ENCODE measurements around the gene QARS1.

QARS1 gene

DNA sequence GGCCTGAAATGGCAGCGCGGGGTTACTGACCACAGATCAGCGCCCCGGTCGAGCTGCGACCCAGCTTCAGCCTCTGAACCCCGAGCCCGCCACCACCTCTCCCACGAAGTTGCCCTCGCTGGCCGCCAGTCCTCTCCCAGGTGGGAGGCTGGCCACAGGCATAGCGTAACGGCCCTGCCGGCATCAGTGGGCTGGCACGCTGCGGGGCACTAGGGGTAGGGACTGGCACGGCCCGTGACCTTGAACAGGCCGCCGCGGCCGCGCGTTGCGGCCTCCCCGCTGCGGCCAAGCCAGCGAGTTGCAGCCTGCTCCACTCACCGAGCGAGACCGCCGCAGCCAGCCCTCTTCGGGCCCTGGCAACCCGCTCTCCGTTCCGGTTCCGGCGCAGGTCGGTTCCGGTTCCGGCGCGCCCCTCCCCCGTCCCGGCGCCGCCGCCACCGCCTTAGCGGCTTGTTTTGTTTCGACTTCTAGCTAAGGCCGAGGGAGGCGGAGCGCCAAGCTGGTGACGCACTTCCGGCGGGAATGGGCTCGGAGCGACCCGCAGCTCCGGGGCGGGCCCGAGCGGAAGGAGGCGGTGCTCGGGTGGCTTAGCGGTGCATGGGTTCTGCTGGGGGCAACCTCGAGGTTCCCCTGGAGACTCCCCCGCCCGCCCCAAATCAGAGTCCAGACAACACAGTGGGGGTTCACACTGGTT, 16.0 kb upstream of the QARS1 start, which contains the start of gene USP19:
TSS of gene USP19 (minus strand) at position 386 of the 694 bp plus-strand sequence. CDS start 1,678 bp downstream, outside the sequence.
- in situ Hi-C loops (cut with HindIII; ENCODE audit: low sequenced_read_pairs), result no loop called here

DNA sequence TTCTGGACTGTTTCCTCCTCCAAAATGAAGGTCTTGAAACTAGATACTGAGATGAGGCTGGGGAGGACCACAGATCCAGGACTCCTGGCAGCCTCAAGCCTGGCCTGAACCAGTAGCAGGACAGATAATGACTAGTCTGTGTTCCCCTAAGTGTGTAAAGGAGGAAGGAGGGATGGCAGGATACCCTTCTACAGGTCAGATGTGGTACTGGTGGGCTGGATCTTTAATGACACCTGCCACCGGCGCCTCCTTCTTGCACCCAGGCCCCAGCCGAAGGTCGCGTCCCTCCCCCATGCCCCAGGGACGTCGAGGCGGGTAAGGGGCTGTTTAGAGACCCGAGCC, 15.5 kb upstream of the QARS1 start:
- in situ Hi-C loops (cut with HindIII; ENCODE audit: low sequenced_read_pairs), result no loop called here

DNA sequence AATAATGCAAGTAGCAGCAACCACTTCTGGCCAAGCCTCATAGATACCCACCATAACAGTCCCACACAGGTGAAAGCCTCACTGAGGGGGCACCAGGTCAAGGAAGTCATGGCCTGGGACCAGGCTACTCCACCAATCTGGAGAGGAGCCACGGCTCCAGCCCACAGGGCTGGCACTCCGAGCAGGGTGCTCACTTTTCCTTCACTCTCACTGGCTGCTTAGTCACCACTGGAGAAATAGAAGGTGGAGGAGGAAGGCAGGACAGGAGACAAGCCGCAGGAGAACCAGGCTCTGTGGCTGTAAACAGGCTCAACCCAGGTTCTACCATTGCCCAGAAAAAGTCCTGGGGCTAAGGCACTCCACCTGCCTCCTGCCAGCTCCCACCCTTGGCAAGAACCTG, 14.9 kb upstream of the QARS1 start:
- in situ Hi-C loops (cut with HindIII; ENCODE audit: low sequenced_read_pairs), result no loop called here

DNA sequence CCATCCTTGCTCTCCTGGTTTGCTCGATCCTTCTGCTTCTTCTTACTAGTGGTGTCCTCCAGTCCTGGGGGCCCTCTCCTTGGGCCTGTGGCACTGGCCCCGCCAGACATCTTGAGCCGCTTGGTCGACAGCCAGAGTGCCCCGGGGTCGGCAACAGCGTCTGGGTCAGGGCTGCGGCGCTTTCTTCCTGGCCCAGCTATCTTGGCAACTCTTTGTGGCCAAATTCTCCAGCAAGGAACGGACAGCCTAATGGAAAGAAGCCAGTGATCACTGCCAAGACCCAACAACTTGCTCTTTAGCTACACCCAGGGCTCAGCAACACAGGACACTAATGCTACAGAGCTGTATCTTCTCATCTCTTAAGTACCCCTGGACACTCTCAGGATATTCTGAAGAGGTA, 14.5 kb upstream of the QARS1 start:
- in situ Hi-C loops (cut with HindIII; ENCODE audit: low sequenced_read_pairs), result no loop called here

DNA sequence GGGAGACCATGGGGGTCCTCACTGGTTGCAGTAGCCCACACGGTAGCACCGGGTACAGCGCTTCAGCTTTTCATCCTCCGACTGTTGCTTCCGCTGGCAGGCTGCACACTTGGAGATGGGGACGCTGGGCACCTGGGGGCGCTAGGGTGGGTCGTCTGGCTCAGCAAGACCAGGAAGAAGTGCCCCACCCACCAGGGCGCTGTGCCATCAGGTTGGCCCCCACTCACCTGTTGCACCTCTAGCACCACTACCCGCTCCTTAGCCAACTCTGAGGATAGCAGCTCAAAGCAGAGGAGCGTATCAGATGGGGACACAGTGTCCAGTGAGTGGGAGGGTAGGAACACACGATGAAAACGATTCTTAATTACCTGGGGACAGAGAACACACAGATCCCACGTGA, 7.7 kb upstream of the QARS1 start:
- in situ Hi-C loops (cut with HindIII; ENCODE audit: low sequenced_read_pairs), result no loop called here

DNA sequence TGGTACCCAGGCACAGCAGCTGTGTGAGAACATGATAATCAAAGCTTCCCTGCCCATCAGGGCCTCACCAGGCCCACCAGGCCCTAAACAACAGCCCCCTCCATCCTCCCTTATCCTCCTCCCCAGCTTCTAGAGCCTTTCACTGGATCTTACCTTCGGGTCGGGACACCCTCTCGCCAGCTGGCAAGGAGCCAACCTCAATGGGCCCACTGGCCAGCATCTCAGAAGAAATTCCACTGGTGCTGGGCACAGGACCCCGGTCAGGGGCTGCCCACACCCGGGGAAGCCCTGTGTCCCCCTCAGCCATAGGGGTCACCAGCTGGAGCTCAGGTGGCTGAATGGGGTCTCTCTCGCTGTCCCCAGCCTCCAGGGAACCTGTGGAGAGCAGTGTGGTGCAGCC, 6.8 kb upstream of the QARS1 start:
- in situ Hi-C loops (cut with HindIII; ENCODE audit: low sequenced_read_pairs), result no loop called here

DNA sequence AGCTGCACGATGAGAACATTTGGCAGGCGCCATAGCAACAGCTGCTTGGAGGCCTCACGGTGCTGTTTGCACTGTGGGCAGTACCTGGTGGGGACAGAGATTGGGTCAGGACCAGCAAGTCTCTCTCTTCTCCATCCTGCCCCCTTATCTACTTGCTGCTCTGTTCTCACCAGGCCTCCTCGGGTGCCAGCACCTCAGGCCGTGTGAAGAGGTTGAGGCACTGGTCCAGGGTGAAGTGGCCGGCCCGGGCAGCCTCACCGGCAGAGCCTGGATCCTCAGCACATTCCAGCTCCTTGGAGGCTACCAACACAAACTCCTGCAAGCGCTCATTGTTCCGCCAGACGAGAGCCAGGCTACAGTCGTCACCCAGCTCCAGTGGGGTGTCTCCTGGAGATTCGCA, 6.2 kb upstream of the QARS1 start:
- in situ Hi-C loops (cut with HindIII; ENCODE audit: low sequenced_read_pairs), result no loop called here

DNA sequence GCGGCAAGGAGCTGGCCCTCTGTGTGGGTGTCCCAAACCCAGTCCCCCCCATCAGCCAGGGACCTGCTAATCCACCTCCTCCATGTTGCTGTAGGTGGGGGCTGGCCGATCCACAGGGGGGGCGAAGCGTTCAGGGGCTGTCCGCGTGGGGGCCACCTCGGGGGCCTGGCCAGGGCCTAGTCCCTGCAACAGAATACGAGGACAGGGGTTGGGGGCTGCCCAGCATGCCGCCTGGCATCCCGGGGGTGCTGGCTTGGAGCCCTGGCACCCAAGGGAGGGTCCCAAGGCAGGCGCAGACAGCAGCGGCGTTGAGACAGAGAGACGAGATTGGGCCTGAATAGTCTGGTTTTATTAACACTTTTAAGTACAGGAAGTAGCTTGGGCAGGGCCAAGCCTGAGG, 3.8 kb upstream of the QARS1 start:
- in situ Hi-C loops (cut with HindIII; ENCODE audit: low sequenced_read_pairs), result no loop called here

DNA sequence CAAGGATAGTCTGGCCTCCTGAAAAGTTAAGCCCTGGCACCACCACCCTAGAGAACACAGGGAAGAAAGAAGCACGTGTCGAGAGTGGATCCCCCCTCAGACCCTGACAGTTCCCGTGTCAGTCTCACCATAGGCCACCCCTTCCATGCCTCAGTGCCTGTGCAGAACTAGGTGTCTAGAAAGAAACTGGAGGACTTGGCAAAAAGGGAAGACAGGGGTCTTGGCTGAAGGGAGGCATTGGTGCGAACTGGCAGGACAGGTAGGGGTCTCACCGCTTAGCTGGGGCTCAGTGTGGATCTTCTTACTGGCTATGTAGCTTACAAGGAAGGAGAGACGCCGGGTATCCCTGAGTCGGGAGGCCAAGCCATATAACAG, 518 bp downstream of the QARS1 start:
- in situ Hi-C loops (cut with HindIII; ENCODE audit: low sequenced_read_pairs), result no loop called here

DNA sequence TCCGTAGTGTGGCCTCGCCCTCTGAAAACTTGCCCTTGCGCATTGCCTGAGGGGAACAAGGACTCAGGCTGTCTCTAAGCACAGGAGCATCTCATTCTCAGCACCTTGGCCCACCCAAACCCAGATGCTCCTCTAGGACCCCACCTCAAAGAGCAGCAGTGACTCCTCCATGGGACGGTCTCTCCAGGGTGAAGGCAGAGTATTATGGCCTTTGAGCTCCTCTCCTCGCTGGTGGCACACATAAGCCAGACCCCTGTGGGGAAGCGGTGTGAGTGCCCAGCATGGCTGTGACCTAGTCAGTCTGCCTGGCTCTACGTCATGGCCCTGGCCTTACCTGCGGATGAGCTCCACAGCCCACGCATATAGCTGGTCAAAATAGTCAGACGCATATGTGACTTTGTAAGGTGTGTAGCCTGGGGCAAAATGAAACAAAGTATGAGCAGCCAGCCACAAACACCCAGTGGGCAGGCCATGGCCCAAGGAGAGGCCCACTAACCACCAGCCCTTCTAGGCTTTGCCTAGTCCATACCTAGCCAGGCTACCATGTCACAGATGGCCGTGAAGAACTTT, 4.4 kb downstream of the QARS1 start:
- in situ Hi-C loops (cut with HindIII; ENCODE audit: low sequenced_read_pairs), result no loop called here

DNA sequence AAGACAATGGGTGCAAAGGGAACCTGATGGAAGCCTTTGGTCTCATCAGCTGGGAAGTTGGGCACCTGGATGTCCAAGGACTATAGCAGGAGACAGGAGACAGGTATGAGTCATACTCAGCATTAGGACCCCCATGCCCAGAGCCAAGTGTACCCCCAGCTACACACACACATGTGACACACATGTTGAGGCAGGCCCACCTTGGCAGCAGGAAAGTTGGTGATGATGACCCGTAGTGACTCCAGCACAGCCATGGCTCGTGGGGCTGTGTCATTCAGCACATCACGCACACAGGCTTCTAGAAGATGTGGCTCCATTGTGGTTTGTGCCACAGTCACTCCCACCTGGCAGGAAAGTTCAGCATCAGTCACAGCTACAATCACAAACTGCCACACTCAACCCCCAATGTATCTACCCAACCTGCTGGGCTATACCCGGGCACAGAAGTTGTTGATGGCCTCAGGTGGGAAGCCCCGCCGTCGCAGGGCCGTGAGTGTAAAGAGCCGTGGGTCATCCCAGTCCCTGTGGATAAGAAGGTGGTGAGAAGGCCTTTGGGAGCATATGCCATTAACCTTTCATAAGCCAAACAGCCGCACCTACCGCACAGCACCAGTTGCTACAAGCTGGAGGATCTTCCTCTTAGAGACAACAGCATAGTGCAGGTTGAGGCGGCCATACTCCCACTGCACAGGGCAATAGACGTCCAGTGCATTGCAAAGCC, 5.5 kb downstream of the QARS1 start:
- in situ Hi-C loops (cut with HindIII; ENCODE audit: low sequenced_read_pairs), result loop anchor here (10.0 to 25.0 kb wide), 2 partner anchors 313 to 334 kb away; partner anchors contain the start of genes AMT, RHOA and TCTA

DNA sequence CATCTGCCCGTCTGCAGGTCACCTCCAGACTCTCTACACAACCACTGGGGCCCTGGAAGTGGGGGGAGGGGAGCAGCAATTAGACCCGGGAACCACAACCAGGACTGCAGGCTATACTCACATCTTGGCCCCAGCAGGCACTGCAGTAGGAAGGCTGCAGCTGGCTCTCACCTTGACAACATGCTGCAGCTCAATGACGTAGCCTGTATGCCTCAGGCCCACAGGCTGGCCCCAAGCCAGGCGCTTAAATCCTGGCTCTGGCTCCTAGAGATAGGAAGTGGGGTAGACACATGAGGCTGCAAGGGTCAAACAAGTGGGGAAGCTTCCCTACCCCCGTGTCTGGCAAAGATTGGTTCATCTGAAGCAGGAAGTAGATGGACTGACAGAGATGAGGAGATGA, 6.1 kb downstream of the QARS1 start:
- in situ Hi-C loops (cut with HindIII; ENCODE audit: low sequenced_read_pairs), result loop anchor here (10.0 to 25.0 kb wide), 2 partner anchors 314 to 334 kb away; partner anchors contain the start of genes AMT, RHOA and TCTA

DNA sequence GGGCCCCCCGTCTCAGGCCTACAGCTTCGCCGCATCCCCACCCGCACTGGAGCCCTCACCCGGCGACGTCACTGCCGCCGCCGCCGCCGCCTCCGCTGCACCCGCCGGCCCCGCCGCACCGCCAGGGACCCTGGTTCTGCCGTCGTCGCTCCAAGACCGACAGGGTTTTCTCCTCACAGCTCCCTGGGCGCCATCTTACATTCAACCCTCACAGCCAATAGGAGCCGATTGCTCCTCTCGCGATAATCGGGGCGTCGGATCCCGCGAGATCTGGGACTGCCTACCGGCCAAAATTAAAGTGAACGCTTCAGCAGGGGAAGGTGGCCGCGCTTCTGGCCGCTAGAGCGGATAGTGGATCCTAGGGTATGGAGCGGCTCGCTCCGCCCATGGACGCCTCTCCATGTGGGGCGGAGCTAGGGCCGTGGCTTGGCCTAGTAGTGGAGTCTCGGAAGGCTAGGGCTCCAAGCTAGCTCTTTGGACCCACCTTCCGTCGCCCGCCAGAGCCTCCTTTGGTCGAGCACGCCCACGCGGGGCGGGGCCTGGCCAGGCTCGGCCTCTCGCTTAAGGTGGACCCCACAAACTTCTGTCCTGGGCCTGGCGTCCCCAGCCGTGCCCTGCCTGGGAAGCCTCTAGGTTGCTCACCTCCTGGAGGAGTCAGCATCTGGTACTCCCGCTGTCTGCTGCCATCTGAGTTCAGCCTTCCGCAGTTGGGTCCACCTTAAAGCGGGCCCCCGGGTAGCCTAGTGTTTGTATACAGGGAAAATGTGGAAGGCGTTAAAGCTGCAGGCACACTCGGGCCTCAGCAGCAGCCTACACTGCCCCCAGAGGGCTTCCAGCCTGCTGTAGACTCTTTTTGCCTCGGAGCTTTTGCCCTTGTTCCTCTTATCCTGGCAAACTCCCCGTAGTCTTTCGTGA, 10.4 kb downstream of the QARS1 start, which contains the start of gene QRICH1:
TSS of gene QRICH1 (minus strand) at position 219 of the 915 bp plus-strand sequence. CDS start 17,054 bp downstream, outside the sequence.
- in situ Hi-C loops (cut with HindIII; ENCODE audit: low sequenced_read_pairs), result loop anchor here (10.0 to 25.0 kb wide), 2 partner anchors 318 to 329 kb away; partner anchors contain the start of genes AMT, RHOA and TCTA

DNA sequence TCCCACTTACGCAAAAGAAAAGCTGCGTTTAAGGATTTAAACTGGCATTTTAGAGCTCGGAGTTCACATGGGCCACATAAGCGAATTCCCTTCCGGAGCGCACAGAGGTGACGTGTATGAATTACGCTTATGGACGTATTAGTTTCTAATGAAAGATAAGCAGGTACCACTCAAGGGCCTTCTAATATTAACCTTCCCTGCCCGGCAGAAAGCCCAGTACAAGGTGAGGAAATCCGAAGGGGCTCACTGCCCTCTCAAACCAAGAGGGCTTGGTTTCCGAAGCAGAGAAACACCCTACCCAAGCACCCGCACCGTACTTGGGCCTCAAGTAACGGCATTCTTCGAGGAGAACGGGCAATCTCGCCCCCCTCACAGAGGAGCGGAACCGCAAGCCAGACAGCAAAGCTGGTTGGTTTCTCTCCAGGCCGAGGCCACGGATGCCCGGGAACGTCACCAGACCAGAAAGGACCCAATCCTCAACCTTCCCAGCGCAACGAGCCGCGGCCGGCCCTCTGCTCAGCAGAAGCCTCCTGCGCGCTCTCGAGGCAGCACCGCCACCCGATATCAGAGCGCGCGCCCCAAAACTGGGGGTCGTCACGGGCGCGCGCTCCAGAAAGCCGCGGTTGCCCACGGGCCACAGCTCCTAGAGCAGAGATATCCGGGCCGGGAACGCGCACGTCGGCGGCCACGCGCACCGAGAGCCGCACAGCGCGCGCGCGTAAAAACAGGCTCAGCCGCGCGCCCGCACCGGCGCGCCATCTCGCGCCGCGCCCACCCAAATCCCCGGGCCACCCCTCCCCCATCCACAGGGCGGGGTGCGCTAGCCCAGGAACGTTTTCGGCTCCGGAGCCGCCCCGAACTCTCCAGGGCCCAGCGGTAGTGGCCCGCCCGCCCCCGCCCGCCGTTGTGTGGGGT, 11.4 kb downstream of the QARS1 start:
- in situ Hi-C loops (cut with HindIII; ENCODE audit: low sequenced_read_pairs), result loop anchor here (10.0 to 25.0 kb wide), 2 partner anchors 319 to 328 kb away; partner anchors contain the start of genes AMT, RHOA and TCTA

DNA sequence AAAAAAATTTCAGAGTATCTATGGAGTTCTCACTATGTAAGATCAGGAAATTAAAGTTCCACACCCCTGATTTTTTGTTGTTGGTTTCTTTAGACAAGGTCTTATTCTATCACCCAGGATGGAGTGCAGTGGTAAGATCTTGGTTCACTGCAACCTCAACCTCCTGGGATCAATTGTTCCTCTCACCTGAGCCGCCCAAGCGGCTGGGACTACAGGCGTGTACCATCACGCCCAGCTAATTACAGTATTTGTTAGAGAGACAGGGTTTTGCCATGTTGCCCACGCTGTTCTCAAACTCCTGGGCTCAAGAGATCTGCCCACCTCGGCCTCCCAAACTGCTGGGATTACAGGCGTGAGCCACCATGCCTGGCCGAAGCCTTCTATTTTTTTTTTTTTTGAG, 23.1 kb downstream of the QARS1 start:
- in situ Hi-C loops (cut with HindIII; ENCODE audit: low sequenced_read_pairs), result loop anchor here (5.0 to 25.0 kb wide), 2 partner anchors 34 to 331 kb away; partner anchors contain the start of genes AMT, RHOA and TCTA

DNA sequence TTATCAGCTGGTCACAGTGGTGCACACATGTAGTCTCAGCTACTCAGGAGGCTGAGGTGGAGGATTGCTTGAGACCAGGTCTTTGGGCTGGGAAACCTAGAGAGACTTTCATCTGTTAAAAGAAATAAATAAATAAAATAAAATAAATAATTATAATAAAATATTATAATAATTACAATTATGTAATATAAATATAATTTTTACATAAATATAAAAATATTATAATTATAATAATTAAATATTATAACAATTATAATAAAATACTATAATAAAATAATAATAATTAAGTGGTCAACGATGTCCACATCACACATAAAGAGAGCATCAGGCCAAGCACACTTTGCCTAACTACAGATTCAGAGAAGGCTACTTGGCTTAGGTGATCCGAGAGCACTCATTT, 25.3 kb downstream of the QARS1 start:
- in situ Hi-C loops (cut with HindIII; ENCODE audit: low sequenced_read_pairs), result loop anchor here (25.0 kb wide), 1 partner anchor 333 kb away; the partner anchor contains the start of genes AMT, RHOA and TCTA

DNA sequence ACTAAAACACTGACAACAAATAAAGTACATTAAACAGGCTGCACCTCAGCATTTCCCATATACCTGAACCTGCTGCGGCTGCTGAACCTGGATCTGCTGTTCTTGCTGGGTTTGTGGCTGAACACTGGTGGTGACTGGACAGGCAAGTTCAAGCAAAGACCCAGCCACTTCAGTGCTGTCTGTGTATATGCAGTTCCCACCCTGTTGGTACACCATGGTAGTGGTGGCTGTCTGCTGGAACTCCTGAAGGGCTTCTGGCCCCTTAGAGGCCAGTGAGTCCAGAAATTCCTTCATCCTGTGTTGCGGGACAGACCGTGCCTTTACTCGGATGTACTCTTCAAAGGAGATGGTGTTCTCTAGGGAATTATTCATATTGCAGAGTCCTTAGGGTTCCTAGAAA, 27.9 kb downstream of the QARS1 start:
- in situ Hi-C loops (cut with HindIII; ENCODE audit: low sequenced_read_pairs), result loop anchor here (25.0 kb wide), 1 partner anchor 336 kb away; the partner anchor contains the start of genes AMT, RHOA and TCTA

DNA sequence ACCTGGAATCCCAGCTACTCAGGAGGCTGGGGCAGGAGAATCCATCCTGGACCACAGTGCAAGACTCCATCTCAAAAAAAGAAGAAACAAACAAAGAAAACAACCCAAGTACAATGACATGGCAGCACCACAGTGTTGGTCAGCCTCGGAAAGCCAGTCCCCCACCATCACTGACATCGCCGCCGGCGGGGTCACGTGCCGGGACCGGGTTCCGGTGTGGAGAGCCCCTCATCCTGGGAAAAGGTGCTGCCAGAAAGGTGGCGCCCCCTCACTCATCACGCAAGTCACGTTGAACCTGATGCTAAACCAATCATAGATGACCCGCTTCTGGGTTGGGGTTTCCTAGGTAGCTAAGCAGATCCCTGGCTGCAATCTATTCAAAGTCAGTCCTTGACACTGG, 28.4 kb downstream of the QARS1 start:
- in situ Hi-C loops (cut with HindIII; ENCODE audit: low sequenced_read_pairs), result loop anchor here (25.0 kb wide), 1 partner anchor 336 kb away; the partner anchor contains the start of genes AMT, RHOA and TCTA

DNA sequence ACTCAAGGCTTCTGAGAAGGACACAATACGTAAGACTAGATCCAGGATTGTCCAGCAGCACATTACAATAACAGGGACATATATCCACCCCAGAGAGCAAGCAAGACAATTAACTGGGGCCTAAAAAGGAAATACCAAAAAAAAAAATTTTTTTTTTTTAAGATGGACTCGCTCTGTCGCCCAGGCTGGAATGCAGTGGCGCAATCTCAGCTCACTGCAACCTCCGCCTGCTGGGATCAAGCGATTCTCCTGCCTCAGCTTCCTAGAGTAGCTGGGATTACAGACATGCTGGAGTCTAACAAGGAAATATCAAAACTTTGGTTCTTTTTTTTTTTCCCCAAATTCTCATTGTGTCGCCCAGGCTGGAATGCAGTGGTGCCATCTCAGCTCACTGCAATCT, 46.5 kb downstream of the QARS1 start:
- in situ Hi-C loops (cut with HindIII; ENCODE audit: low sequenced_read_pairs), result no loop called here
